HEK293 (cell line): ENCODE results near the gene SPACA7.

Source experiments
- GLI2 ChIP-seq: fragments of 450-650 bp; formaldehyde crosslinking; IDR thresholded peaks from 2 replicates; pipeline ENCODE4; 2017; ENCODE audit warnings: missing biosample characterization, missing genetic modification characterization, low read depth, borderline replicate concordance
- WT1 ChIP-seq: fragments of 450-650 bp; formaldehyde crosslinking; IDR thresholded peaks from 2 replicates; pipeline ENCODE4 v1.5.1; 2016; ENCODE audit warnings: missing biosample characterization, missing genetic modification characterization
- ZBTB20 ChIP-seq: fragments of 450-650 bp; formaldehyde crosslinking; IDR thresholded peaks from 2 replicates; pipeline ENCODE4 v1.5.1; 2016; ENCODE audit warnings: missing biosample characterization, missing genetic modification characterization
- ZNF140 ChIP-seq: fragments of 450-650 bp; formaldehyde crosslinking; IDR thresholded peaks from 2 replicates; pipeline ENCODE4 v1.5.1; 2016; ENCODE audit warnings: missing biosample characterization, missing genetic modification characterization
- ZNF610 ChIP-seq: fragments of 450-650 bp; formaldehyde crosslinking; IDR thresholded peaks from 2 replicates; pipeline ENCODE4 v1.5.1; 2016; ENCODE audit warnings: missing biosample characterization, missing genetic modification characterization, borderline replicate concordance
- ZNF704 ChIP-seq: fragments of 450-650 bp; formaldehyde crosslinking; IDR thresholded peaks from 2 replicates; pipeline ENCODE4 v1.5.1; 2016; ENCODE audit warnings: missing biosample characterization, missing genetic modification characterization
- ZNF747 ChIP-seq: fragments of 450-650 bp; formaldehyde crosslinking; IDR thresholded peaks from 2 replicates; pipeline ENCODE4 v1.5.1; 2016; ENCODE audit warnings: missing biosample characterization, missing genetic modification characterization
- TF ChIP-seq, protein P1 (sequence below): fragments of 450-650 bp; formaldehyde crosslinking; IDR thresholded peaks from 2 replicates; pipeline ENCODE4 v1.5.1; 2016; ENCODE audit warnings: missing biosample characterization, missing genetic modification characterization, borderline replicate concordance
- TF ChIP-seq, protein P2 (sequence below): fragments of 450-650 bp; formaldehyde crosslinking; IDR thresholded peaks from 2 replicates; pipeline ENCODE4 v1.5.1; 2016; ENCODE audit warnings: missing biosample characterization, missing genetic modification characterization
- TF ChIP-seq, protein P3 (sequence below): IDR thresholded peaks from 2 replicates; pipeline ENCODE4 v1.6.1; 2011; ENCODE audit warnings: mild to moderate bottlenecking, low read depth, low read length, borderline replicate concordance

DNA sequence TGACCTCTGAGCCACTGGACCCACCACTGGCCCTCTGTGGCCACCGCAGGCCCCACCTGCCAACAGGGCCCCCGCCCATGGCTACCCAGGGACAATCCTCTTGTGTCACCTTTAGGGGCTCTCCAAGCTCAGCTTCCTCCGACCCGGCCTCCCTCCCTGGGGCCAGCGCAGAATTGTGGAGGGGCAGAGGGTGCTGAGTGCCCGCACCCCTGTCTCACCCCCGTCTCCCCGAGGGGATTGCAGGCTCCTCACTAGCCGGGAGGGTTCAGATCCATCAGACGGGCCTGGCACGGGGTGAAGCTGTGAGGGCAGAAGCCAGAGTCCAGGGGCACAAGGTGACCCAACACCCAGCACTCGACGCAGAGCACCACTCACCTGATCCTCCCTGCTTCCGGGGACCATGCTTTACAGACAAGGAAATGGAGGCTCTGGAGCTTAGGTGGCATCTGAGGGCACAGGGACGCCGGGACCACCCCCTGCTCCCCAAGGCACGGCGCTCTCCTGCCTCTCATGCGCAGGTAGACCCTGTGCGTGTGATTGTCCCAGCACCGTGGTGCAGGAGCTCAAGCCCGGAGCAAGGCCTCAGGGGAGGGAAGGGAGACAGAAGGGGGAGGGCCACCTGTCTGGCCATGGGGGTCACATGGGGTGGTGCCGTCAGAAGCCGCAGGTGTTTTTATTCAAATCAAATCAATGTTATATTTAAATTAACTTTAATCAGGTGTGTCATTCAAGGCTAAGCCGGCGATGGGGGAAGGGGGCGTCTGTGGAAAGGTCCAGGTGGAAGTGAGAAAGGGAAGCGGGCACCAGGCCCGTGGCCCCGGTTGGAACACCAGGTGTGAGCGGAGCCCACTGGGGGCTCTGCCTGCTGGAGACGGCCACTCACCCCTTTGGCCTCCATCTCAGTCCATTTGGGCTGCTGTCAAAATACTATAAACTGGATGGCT is 21.6 kb upstream of the SPACA7 start:
- no peak for TF ChIP-seq ZBTB20 (tag by site-specific recombination)
- TF ChIP-seq ZNF610 (tag by site-specific recombination) = no peak
- TF ChIP-seq, protein P1, sequence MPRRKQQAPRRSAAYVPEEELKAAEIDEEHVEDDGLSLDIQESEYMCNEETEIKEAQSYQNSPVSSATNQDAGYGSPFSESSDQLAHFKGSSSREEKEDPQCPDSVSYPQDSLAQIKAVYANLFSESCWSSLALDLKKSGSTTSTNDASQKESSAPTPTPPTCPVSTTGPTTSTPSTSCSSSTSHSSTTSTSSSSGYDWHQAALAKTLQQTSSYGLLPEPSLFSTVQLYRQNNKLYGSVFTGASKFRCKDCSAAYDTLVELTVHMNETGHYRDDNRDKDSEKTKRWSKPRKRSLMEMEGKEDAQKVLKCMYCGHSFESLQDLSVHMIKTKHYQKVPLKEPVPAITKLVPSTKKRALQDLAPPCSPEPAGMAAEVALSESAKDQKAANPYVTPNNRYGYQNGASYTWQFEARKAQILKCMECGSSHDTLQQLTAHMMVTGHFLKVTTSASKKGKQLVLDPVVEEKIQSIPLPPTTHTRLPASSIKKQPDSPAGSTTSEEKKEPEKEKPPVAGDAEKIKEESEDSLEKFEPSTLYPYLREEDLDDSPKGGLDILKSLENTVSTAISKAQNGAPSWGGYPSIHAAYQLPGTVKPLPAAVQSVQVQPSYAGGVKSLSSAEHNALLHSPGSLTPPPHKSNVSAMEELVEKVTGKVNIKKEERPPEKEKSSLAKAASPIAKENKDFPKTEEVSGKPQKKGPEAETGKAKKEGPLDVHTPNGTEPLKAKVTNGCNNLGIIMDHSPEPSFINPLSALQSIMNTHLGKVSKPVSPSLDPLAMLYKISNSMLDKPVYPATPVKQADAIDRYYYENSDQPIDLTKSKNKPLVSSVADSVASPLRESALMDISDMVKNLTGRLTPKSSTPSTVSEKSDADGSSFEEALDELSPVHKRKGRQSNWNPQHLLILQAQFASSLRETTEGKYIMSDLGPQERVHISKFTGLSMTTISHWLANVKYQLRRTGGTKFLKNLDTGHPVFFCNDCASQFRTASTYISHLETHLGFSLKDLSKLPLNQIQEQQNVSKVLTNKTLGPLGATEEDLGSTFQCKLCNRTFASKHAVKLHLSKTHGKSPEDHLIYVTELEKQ = no peak
- TF ChIP-seq ZNF704 (tag by site-specific recombination) = no peak
- TF ChIP-seq ZNF140 (tag by site-specific recombination) = no peak
- TF ChIP-seq, protein P2, sequence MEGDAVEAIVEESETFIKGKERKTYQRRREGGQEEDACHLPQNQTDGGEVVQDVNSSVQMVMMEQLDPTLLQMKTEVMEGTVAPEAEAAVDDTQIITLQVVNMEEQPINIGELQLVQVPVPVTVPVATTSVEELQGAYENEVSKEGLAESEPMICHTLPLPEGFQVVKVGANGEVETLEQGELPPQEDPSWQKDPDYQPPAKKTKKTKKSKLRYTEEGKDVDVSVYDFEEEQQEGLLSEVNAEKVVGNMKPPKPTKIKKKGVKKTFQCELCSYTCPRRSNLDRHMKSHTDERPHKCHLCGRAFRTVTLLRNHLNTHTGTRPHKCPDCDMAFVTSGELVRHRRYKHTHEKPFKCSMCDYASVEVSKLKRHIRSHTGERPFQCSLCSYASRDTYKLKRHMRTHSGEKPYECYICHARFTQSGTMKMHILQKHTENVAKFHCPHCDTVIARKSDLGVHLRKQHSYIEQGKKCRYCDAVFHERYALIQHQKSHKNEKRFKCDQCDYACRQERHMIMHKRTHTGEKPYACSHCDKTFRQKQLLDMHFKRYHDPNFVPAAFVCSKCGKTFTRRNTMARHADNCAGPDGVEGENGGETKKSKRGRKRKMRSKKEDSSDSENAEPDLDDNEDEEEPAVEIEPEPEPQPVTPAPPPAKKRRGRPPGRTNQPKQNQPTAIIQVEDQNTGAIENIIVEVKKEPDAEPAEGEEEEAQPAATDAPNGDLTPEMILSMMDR (tag by site-specific recombination) = no peak
- TF ChIP-seq, protein P3, sequence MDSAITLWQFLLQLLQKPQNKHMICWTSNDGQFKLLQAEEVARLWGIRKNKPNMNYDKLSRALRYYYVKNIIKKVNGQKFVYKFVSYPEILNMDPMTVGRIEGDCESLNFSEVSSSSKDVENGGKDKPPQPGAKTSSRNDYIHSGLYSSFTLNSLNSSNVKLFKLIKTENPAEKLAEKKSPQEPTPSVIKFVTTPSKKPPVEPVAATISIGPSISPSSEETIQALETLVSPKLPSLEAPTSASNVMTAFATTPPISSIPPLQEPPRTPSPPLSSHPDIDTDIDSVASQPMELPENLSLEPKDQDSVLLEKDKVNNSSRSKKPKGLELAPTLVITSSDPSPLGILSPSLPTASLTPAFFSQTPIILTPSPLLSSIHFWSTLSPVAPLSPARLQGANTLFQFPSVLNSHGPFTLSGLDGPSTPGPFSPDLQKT = no peak
- no peak for TF ChIP-seq ZNF747 (tag by site-specific recombination)
- no peak for TF ChIP-seq WT1 (tag by site-specific recombination)
- no peak for TF ChIP-seq GLI2
